Measurements from ENCODE around the gene AMH. TPM values are rescaled to one million over a fixed set of nuclear protein-coding genes. Genes with fewer than 3 reads are reported as not detected.
A peak's percentile ranks its signal among the peaks of the same experiment; 100 is the strongest.

Gene AMH
- polyA plus RNA-seq, 3 donors = 0.12 TPM; not detected in 2

DNA sequence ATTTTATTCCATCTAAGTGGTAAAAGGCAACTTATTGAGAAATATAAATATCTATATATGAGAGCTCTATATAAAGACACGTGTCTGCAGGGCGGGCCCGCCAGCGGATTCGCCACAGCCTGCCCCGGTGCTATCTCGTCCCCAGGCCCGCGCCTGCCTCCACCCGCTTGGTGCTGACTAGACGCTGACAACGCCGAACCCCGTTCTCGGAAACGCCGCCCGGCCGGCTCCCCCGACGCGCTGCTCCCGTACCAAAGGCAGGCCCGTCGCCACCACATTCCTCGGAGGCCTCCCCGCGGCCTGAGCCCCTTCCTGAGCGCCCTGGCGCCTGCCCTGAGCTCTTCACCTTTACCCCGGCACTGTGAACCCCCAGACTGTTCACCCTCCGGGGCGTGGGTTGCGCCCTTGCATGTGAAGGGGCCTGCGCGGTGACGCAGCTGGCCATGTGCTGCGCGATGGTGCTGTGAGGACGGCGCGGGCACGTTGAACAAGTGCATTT lies 19.0 kb upstream of the AMH start:
- no peaks in the 10 kb centered on the region for H3K27me3 ChIP-seq (ENCODE audit: control insufficient read depth in 2 of 2, insufficient read depth in 2 of 2, low read length in 2 of 2)
- H4K20me1 ChIP-seq (ENCODE audit: insufficient read depth, low read length) = peaks cover 84% of the 10 kb centered on the region
- no peak overlapping the region for H3K9ac ChIP-seq (ENCODE audit: insufficient read depth, low read length, poor library complexity, severe bottlenecking)
- H3K4me1 ChIP-seq (ENCODE audit: control insufficient read depth in 1 of 2, insufficient read depth in 2 of 2, low read length in 2 of 2) = peaks cover 10 to 27% of the 10 kb centered on the region in 2 donors
- H3K9me3 Mint-ChIP-seq = peaks cover 0 to 2% (median 0%) of the 10 kb centered on the region in 7 donors
- peaks cover 39% of the 10 kb centered on the region for H3K79me2 ChIP-seq (ENCODE audit: insufficient read depth, low read length)
- H2AFZ ChIP-seq (ENCODE audit: insufficient read depth, low read depth, low read length, poor library complexity, severe bottlenecking) = no peak overlapping the region
- H3K4me1 Mint-ChIP-seq = peaks cover 17% of the 10 kb centered on the region
- TF ChIP-seq, protein P1, sequence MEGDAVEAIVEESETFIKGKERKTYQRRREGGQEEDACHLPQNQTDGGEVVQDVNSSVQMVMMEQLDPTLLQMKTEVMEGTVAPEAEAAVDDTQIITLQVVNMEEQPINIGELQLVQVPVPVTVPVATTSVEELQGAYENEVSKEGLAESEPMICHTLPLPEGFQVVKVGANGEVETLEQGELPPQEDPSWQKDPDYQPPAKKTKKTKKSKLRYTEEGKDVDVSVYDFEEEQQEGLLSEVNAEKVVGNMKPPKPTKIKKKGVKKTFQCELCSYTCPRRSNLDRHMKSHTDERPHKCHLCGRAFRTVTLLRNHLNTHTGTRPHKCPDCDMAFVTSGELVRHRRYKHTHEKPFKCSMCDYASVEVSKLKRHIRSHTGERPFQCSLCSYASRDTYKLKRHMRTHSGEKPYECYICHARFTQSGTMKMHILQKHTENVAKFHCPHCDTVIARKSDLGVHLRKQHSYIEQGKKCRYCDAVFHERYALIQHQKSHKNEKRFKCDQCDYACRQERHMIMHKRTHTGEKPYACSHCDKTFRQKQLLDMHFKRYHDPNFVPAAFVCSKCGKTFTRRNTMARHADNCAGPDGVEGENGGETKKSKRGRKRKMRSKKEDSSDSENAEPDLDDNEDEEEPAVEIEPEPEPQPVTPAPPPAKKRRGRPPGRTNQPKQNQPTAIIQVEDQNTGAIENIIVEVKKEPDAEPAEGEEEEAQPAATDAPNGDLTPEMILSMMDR (IDR thresholded peaks at IDR 0.05) = no peak
- WGBS (ENCODE audit: insufficient coverage) = 97% methylated on average over 30 of the region's 43 CpGs
- intact Hi-C loops (cut with micrococcal nuclease) = no loop called here
- H3K27ac ChIP-seq (ENCODE audit: low read depth in 1 of 2, low read length in 2 of 2) = no peak overlapping the region
- no peak overlapping the region for H3K4me3 Mint-ChIP-seq
- H3K4me3 ChIP-seq (replicated peaks in 1 of 3; ENCODE audit: low read depth in 2 of 3, low read length in 3 of 3) = no peak overlapping the region
- H3K36me3 Mint-ChIP-seq = peaks cover 41 to 74% of the 10 kb centered on the region in 2 donors
- DNase-seq = no peak
- H3K4me2 ChIP-seq (replicated peaks; ENCODE audit: extremely low read depth, low read length, poor library complexity, severe bottlenecking) = no peak overlapping the region
- H3K27me3 Mint-ChIP-seq (ENCODE audit: low read depth in 3 of 3) = peaks cover 0 to 2% (median 0%) of the 10 kb centered on the region in 3 donors
- no peaks in the 10 kb centered on the region for H3K9me3 ChIP-seq (replicated peaks in 1 of 2; ENCODE audit: control insufficient read depth in 1 of 2, insufficient read depth in 1 of 2, low read length in 2 of 2)
- peaks cover 61 to 84% of the 10 kb centered on the region in 2 donors for H3K36me3 ChIP-seq (replicated peaks in 1 of 2; ENCODE audit: control insufficient read depth in 1 of 2, insufficient read depth in 2 of 2, low read length in 2 of 2)
- peak overlapping the region in 1 of 7 donors; percentile 20 for H3K27ac Mint-ChIP-seq

DNA sequence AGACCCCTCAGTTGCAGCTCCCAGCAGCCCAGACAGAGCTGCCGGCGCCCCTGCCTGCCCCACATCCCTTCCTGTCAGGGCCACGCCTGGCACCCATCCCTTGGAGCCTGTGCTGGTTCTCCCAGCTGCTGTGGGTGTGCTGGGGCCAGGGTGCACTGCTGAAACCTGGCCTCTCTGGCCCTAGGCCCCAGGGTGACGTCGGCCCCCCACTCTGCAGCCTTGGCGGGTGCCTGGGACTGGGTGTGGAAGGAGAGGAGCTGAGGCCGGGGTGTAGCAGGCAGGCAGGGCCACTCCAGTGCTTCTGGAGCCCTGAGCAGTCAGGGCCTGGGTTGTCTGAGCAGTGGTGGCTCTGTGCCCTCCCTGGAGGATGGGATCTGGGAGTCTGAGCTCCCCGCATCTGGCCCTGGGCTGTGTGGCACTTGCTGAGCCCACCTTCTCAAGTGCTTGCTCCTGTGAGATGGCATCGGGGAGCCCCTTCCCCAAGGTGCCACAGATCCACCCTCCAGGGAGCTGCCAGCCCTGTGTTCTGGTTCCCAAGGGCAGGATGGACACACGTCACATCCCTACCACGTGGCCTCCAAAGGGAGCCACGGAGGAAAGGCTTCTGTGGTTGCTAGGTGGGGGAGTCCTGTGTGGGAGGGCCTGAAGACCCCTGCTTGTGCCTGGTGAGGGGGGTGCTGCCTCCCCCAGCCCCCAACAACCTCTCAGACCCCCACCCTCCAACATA lies 18.2 kb upstream of the AMH start:
- H3K4me3 ChIP-seq (replicated peaks in 1 of 3; ENCODE audit: low read depth in 2 of 3, low read length in 3 of 3) = no peak overlapping the region
- no peak overlapping the region for H3K9ac ChIP-seq (ENCODE audit: insufficient read depth, low read length, poor library complexity, severe bottlenecking)
- H3K27me3 ChIP-seq (ENCODE audit: control insufficient read depth in 2 of 2, insufficient read depth in 2 of 2, low read length in 2 of 2) = no peaks in the 10 kb centered on the region
- H3K9me3 Mint-ChIP-seq = peaks cover 0 to under 1% (median 0%) of the 10 kb centered on the region in 7 donors
- H3K4me2 ChIP-seq (replicated peaks; ENCODE audit: extremely low read depth, low read length, poor library complexity, severe bottlenecking) = no peak overlapping the region
- peaks cover 14 to 33% of the 10 kb centered on the region in 2 donors for H3K4me1 ChIP-seq (ENCODE audit: control insufficient read depth in 1 of 2, insufficient read depth in 2 of 2, low read length in 2 of 2)
- no peaks in the 10 kb centered on the region for H3K9me3 ChIP-seq (replicated peaks in 1 of 2; ENCODE audit: control insufficient read depth in 1 of 2, insufficient read depth in 1 of 2, low read length in 2 of 2)
- no peak overlapping the region for H3K4me3 Mint-ChIP-seq
- H3K27me3 Mint-ChIP-seq (ENCODE audit: low read depth in 3 of 3) = peaks cover 0 to 2% (median 0%) of the 10 kb centered on the region in 3 donors
- H2AFZ ChIP-seq (ENCODE audit: insufficient read depth, low read depth, low read length, poor library complexity, severe bottlenecking) = no peak overlapping the region
- H3K27ac Mint-ChIP-seq = peak overlapping the region in 4 of 7 donors; percentile 3 to 69 (median 40)
- DNase-seq = no peak
- H4K20me1 ChIP-seq (ENCODE audit: insufficient read depth, low read length) = peaks cover 88% of the 10 kb centered on the region
- TF ChIP-seq, protein P1 (IDR thresholded peaks at IDR 0.05) = no peak
- peaks cover 34 to 65% of the 10 kb centered on the region in 2 donors for H3K36me3 Mint-ChIP-seq
- peaks cover 52 to 75% of the 10 kb centered on the region in 2 donors for H3K36me3 ChIP-seq (replicated peaks in 1 of 2; ENCODE audit: control insufficient read depth in 1 of 2, insufficient read depth in 2 of 2, low read length in 2 of 2)
- 91% methylated on average over 8 of the region's 12 CpGs for WGBS (ENCODE audit: insufficient coverage)
- H3K4me1 Mint-ChIP-seq = peaks cover 21% of the 10 kb centered on the region
- H3K79me2 ChIP-seq (ENCODE audit: insufficient read depth, low read length) = peaks cover 48% of the 10 kb centered on the region
- peak overlapping the region in 1 of 2 donors; percentile 51 for H3K27ac ChIP-seq (ENCODE audit: low read depth in 1 of 2, low read length in 2 of 2)
- intact Hi-C loops (cut with micrococcal nuclease) = no loop called here

Measured in CD14-positive monocyte (primary cell).